ENCODE results near the gene CNDP1. TPM values are rescaled to one million over a fixed set of nuclear protein-coding genes. Genes with fewer than 3 reads are reported as not detected.

Gene CNDP1
- polyA plus RNA-seq, 2 donors, result 0.04 TPM; not detected in 1

DNA sequence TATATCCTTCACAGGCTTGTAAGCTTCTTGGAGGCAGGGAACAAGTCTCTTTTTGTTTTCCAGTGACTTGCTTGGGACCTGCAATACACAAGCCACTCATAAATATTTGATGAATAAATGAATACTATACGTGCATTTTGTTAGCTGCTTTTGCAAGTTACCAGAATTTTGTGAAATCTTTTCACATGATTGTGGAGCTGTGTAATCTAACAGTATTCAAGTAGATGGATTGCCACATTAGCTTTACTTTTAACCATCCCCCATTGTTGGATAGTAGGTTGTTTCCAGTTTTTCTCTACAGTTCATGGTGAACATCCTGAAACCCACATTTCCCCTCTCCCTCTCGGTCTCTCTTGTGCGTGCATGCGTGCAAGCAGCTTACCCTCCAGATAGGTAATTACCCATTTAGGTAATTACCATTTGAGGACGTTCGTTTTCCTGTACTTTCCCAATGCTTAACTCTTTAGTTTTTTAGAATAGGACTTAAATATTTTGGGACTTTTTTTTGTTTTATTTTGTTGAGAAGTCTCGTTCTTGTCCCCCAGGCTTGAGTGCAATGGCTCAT, 75.8 kb downstream of the CNDP1 start:
- H3K27ac ChIP-seq (ENCODE audit: low read depth in 2 of 2, low read length in 1 of 2), result no peak overlapping the region
- no peaks in the 10 kb centered on the region for H3K9me3 ChIP-seq (ENCODE audit: control insufficient read depth in 2 of 2, insufficient read depth in 1 of 2, low read depth in 1 of 2, low read length in 1 of 2)
- H3K4me1 ChIP-seq (ENCODE audit: control insufficient read depth in 2 of 2, insufficient read depth in 2 of 2, low read length in 1 of 2), result no peaks in the 10 kb centered on the region
- H3K4me3 ChIP-seq (ENCODE audit: low read depth in 1 of 2, low read length in 2 of 2), result no peak overlapping the region
- no peaks in the 10 kb centered on the region for H3K36me3 ChIP-seq (ENCODE audit: control insufficient read depth in 2 of 2, insufficient read depth in 2 of 2, low read length in 1 of 2)
- H3K27me3 ChIP-seq (ENCODE audit: control insufficient read depth in 1 of 2, insufficient read depth in 2 of 2, low read length in 2 of 2), result no peaks in the 10 kb centered on the region
- 91 to 94% methylated on average over 7 of the region's 7 CpGs for WGBS, 2 donors

DNA sequence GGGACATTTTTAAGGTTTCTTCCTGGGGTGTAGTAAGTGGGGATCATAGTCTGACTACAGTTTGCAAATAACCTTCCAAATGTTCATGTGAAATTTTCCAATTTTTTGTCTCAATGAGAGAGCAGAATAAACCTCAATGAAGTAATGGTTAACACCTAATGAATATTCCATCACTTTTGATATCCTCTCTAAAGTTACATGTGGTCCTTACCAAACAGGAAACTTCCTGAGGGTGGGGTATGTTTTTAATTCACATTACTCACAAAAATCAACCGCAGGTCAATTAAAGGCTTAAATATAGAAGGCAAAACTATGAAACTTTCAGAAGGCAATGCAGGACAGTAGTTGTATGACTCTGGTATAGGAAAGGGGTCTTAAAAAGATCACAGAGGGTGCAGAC, 76.6 kb downstream of the CNDP1 start:
- WGBS, 2 donors, result 84 to 87% methylated on average over 1 of the region's 1 CpG
- Histone ChIP-seq H3K9me3 (ENCODE audit: control insufficient read depth in 2 of 2, insufficient read depth in 1 of 2, low read depth in 1 of 2, low read length in 1 of 2) (no peaks in the 10 kb centered on the region), H3K36me3 (ENCODE audit: control insufficient read depth in 2 of 2, insufficient read depth in 2 of 2, low read length in 1 of 2) (no peaks in the 10 kb centered on the region), H3K27me3 (ENCODE audit: control insufficient read depth in 1 of 2, insufficient read depth in 2 of 2, low read length in 2 of 2) (no peaks in the 10 kb centered on the region), H3K4me1 (ENCODE audit: control insufficient read depth in 2 of 2, insufficient read depth in 2 of 2, low read length in 1 of 2) (no peaks in the 10 kb centered on the region), H3K27ac (ENCODE audit: low read depth in 2 of 2, low read length in 1 of 2) (no peak overlapping the region), H3K4me3 (ENCODE audit: low read depth in 1 of 2, low read length in 2 of 2) (no peak overlapping the region)

DNA sequence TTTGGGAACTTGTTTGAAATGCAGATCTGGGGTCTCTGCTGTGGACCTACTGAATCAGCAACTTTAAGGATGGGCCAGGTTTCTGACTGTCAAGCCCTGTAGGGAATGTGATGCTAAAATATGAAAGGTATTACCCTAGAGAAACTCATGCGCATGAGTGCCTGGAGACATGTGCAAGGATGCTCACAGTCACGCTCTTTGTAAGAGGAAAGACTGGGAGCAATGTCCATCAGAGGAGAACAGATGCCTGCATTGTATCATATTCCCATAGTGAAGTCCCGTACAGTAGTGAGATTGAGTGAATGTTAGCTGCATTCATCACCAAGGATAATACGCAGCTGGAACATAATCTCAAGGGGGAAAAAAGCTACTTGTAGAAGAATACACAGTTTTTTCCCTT, 77.5 kb downstream of the CNDP1 start:
- Histone ChIP-seq H3K4me3 (ENCODE audit: low read depth in 1 of 2, low read length in 2 of 2) (no peak overlapping the region), H3K9me3 (ENCODE audit: control insufficient read depth in 2 of 2, insufficient read depth in 1 of 2, low read depth in 1 of 2, low read length in 1 of 2) (peaks cover 0 to under 1% of the 10 kb centered on the region in 2 donors), H3K36me3 (ENCODE audit: control insufficient read depth in 2 of 2, insufficient read depth in 2 of 2, low read length in 1 of 2) (peaks cover 0 to under 1% of the 10 kb centered on the region in 2 donors), H3K4me1 (ENCODE audit: control insufficient read depth in 2 of 2, insufficient read depth in 2 of 2, low read length in 1 of 2) (peaks cover 0 to 2% of the 10 kb centered on the region in 2 donors), H3K27me3 (ENCODE audit: control insufficient read depth in 1 of 2, insufficient read depth in 2 of 2, low read length in 2 of 2) (no peaks in the 10 kb centered on the region), H3K27ac (ENCODE audit: low read depth in 2 of 2, low read length in 1 of 2) (no peak overlapping the region)
- 90 to 96% methylated on average over 4 of the region's 4 CpGs for WGBS, 2 donors

DNA sequence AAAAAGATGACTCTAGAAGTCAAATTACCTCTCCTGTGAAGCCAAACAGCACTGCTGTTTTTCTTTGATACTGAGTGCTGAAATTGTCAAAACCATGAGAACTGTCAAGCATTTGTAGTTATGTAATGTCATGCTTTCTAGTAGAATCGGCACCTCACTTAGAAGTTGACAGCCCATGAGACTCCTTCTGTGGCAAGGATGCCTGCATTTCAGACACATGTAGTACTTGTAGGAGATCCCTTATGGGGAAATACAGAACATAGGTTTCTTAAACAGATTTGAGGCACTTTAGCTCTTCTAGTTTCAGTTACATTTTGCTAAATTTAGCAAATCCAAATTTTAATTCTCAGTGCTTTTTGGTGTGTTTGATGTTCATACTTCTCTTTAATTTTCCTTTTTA, 79.1 kb downstream of the CNDP1 start:
- 56 to 80% methylated on average over 1 of the region's 1 CpG for WGBS, 2 donors
- no peaks in the 10 kb centered on the region for H3K27me3 ChIP-seq (ENCODE audit: control insufficient read depth in 1 of 2, insufficient read depth in 2 of 2, low read length in 2 of 2)
- H3K9me3 ChIP-seq (ENCODE audit: control insufficient read depth in 2 of 2, insufficient read depth in 1 of 2, low read depth in 1 of 2, low read length in 1 of 2), result peaks cover 0 to 2% of the 10 kb centered on the region in 2 donors
- peaks cover 0 to 6% of the 10 kb centered on the region in 2 donors for H3K4me1 ChIP-seq (ENCODE audit: control insufficient read depth in 2 of 2, insufficient read depth in 2 of 2, low read length in 1 of 2)
- no peak overlapping the region for H3K4me3 ChIP-seq (ENCODE audit: low read depth in 1 of 2, low read length in 2 of 2)
- no peak overlapping the region for H3K27ac ChIP-seq (ENCODE audit: low read depth in 2 of 2, low read length in 1 of 2)
- H3K36me3 ChIP-seq (ENCODE audit: control insufficient read depth in 2 of 2, insufficient read depth in 2 of 2, low read length in 1 of 2), result peaks cover 0 to 3% of the 10 kb centered on the region in 2 donors

DNA sequence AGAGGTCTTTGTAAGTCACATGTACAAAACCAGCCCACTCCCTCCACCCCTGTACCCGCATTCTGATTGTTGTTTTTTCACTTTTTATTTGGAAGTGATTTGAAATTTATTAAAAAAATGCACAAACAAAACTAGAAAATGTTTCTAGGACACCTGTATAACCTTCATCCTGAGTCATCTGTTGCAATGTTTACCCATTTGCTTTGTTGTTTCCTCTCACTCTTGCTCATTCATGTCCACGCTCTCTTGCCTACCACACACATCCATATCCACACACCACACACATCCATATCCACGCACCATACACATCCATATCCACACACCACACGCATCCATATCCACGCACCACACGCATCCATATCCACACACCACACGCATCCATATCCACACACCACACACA, 82.2 kb downstream of the CNDP1 start:
- peaks cover 0 to 6% of the 10 kb centered on the region in 2 donors for H3K4me1 ChIP-seq (ENCODE audit: control insufficient read depth in 2 of 2, insufficient read depth in 2 of 2, low read length in 1 of 2)
- no peak overlapping the region for H3K27ac ChIP-seq (ENCODE audit: low read depth in 2 of 2, low read length in 1 of 2)
- WGBS, 2 donors, result 57 to 63% methylated on average over 7 of the region's 7 CpGs
- H3K36me3 ChIP-seq (ENCODE audit: control insufficient read depth in 2 of 2, insufficient read depth in 2 of 2, low read length in 1 of 2), result peaks cover 0 to 3% of the 10 kb centered on the region in 2 donors
- no peaks in the 10 kb centered on the region for H3K27me3 ChIP-seq (ENCODE audit: control insufficient read depth in 1 of 2, insufficient read depth in 2 of 2, low read length in 2 of 2)
- no peak overlapping the region for H3K4me3 ChIP-seq (ENCODE audit: low read depth in 1 of 2, low read length in 2 of 2)
- H3K9me3 ChIP-seq (ENCODE audit: control insufficient read depth in 2 of 2, insufficient read depth in 1 of 2, low read depth in 1 of 2, low read length in 1 of 2), result peaks cover 0 to 2% of the 10 kb centered on the region in 2 donors

DNA sequence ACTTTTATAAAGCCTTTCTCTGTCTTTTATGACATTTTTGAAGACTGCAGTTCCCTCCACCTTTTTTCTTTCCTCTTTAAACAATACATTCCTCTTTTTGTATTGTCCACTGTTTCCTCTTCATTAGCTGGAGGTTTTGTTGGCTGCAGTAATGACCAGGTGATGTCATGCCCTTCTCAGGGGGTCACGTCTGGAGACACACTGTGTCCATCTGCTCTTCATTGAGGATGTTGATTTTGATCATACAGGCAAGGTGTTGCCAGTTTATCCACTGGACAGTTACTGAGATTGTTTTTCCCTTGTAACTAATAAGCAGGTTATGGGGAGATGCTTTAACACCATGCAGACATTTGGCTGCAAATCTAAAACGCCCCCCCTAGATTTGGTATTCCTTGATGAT, 83.2 kb downstream of the CNDP1 start:
- no peak overlapping the region for H3K27ac ChIP-seq (ENCODE audit: low read depth in 2 of 2, low read length in 1 of 2)
- peaks cover 0 to 3% of the 10 kb centered on the region in 2 donors for H3K36me3 ChIP-seq (ENCODE audit: control insufficient read depth in 2 of 2, insufficient read depth in 2 of 2, low read length in 1 of 2)
- peaks cover 0 to 2% of the 10 kb centered on the region in 2 donors for H3K9me3 ChIP-seq (ENCODE audit: control insufficient read depth in 2 of 2, insufficient read depth in 1 of 2, low read depth in 1 of 2, low read length in 1 of 2)
- H3K4me1 ChIP-seq (ENCODE audit: control insufficient read depth in 2 of 2, insufficient read depth in 2 of 2, low read length in 1 of 2), result peaks cover 0 to 6% of the 10 kb centered on the region in 2 donors
- no peak overlapping the region for H3K4me3 ChIP-seq (ENCODE audit: low read depth in 1 of 2, low read length in 2 of 2)
- no peaks in the 10 kb centered on the region for H3K27me3 ChIP-seq (ENCODE audit: control insufficient read depth in 1 of 2, insufficient read depth in 2 of 2, low read length in 2 of 2)
- 80 to 82% methylated on average over 2 of the region's 2 CpGs for WGBS, 2 donors

DNA sequence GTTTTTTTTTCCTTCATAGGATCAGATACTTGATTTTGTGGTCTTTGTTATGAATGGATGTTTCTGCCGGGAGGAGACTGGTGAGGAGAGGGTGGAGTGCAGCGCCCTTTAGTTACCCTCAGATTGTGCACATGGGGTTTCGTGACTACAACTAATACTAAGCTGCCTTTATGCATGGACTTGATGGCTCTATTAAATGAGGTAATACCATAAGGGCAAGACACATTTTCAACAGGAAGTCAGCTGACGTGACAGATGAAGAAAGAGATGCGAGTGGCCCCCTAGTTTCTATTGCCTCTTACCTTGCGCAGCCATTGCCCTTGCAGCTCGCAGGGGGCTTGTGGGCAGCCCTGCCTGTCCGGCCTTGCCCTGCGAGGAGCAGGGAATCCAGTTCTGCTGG, 87.8 kb downstream of the CNDP1 start:
- 80 to 84% methylated on average over 9 of the region's 9 CpGs for WGBS, 2 donors
- H3K4me3 ChIP-seq (ENCODE audit: low read depth in 1 of 2, low read length in 2 of 2), result no peak overlapping the region
- no peaks in the 10 kb centered on the region for H3K36me3 ChIP-seq (ENCODE audit: control insufficient read depth in 2 of 2, insufficient read depth in 2 of 2, low read length in 1 of 2)

DNA sequence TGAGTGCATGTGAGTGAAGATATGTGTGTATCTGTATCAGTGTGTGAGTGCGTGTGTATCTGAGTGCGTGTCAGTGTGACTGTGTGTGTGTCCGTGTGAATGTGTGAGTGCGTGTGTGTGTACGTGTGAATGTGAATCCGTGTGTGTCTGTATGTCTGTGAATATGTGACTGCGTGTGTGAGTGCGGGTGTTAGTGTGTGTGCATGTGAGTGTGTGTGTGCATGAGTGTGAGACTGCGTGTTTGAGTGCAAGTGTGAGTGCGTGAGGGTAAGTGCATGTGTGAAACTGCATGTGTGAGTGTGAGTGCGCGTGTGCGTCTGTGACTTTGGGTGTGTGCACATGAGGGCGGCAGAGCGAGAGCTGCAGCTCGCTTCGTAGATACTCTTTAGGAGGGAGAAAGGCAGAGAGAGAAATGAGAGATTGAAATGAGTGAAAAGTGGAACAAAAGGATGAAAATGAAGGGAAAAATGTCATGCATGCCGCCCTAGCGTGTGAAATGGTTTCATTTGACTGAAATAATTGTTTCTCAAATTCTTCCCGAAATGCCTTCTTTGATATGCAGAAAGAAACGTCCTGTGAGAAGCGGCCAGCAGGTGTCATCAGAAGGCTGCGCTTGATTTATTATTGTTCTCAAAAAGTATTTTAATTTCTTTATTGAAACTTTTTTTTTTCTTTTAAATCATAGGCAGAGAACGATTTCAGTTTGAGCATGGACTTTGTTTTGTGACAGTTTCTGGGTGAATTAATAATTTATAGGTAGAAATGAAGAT, 88.9 kb downstream of the CNDP1 start:
- H3K27ac ChIP-seq (ENCODE audit: low read depth in 2 of 2, low read length in 1 of 2), result no peak overlapping the region
- peaks cover 0 to 7% of the 10 kb centered on the region in 2 donors for H3K4me1 ChIP-seq (ENCODE audit: control insufficient read depth in 2 of 2, insufficient read depth in 2 of 2, low read length in 1 of 2)
- 74 to 76% methylated on average over 24 of the region's 24 CpGs for WGBS, 2 donors
- H3K36me3 ChIP-seq (ENCODE audit: control insufficient read depth in 2 of 2, insufficient read depth in 2 of 2, low read length in 1 of 2), result no peaks in the 10 kb centered on the region
- H3K4me3 ChIP-seq (ENCODE audit: low read depth in 1 of 2, low read length in 2 of 2), result no peak overlapping the region
- no peaks in the 10 kb centered on the region for H3K9me3 ChIP-seq (ENCODE audit: control insufficient read depth in 2 of 2, insufficient read depth in 1 of 2, low read depth in 1 of 2, low read length in 1 of 2)
- no peaks in the 10 kb centered on the region for H3K27me3 ChIP-seq (ENCODE audit: control insufficient read depth in 1 of 2, insufficient read depth in 2 of 2, low read length in 2 of 2)

More for the DNA sequence above, 87.8 kb downstream of the CNDP1 start:
- peaks cover 0 to 7% of the 10 kb centered on the region in 2 donors for H3K4me1 ChIP-seq (ENCODE audit: control insufficient read depth in 2 of 2, insufficient read depth in 2 of 2, low read length in 1 of 2)
- H3K27ac ChIP-seq (ENCODE audit: low read depth in 2 of 2, low read length in 1 of 2), result no peak overlapping the region
- no peaks in the 10 kb centered on the region for H3K27me3 ChIP-seq (ENCODE audit: control insufficient read depth in 1 of 2, insufficient read depth in 2 of 2, low read length in 2 of 2)
- no peaks in the 10 kb centered on the region for H3K9me3 ChIP-seq (ENCODE audit: control insufficient read depth in 2 of 2, insufficient read depth in 1 of 2, low read depth in 1 of 2, low read length in 1 of 2)

DNA sequence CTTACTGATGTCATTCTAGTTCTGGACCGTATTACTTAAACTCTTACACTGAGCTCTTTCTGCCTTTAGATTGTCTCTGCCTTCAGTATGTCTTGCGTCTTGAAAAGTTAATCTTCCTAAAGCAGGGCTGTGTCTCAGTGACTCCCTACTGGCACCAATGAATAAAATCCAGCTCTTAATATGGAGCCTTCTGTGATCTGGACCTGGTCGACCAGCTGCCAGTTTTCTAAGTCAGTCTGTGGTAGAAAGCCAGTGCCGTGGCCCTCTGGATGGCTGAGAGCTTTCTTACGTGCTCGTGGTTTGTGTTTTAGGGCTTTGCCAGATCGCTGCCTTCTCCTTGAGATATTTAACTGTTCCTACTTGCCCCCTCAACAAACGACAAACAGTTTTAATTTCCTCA, 90.2 kb downstream of the CNDP1 start:
- H3K9me3 ChIP-seq (ENCODE audit: control insufficient read depth in 2 of 2, insufficient read depth in 1 of 2, low read depth in 1 of 2, low read length in 1 of 2), result no peaks in the 10 kb centered on the region
- H3K36me3 ChIP-seq (ENCODE audit: control insufficient read depth in 2 of 2, insufficient read depth in 2 of 2, low read length in 1 of 2), result no peaks in the 10 kb centered on the region
- WGBS, 2 donors, result 84 to 85% methylated on average over 8 of the region's 8 CpGs
- H3K27me3 ChIP-seq (ENCODE audit: control insufficient read depth in 1 of 2, insufficient read depth in 2 of 2, low read length in 2 of 2), result no peaks in the 10 kb centered on the region
- H3K27ac ChIP-seq (ENCODE audit: low read depth in 2 of 2, low read length in 1 of 2), result no peak overlapping the region
- H3K4me3 ChIP-seq (ENCODE audit: low read depth in 1 of 2, low read length in 2 of 2), result no peak overlapping the region
- peaks cover 0 to 7% of the 10 kb centered on the region in 2 donors for H3K4me1 ChIP-seq (ENCODE audit: control insufficient read depth in 2 of 2, insufficient read depth in 2 of 2, low read length in 1 of 2)

DNA sequence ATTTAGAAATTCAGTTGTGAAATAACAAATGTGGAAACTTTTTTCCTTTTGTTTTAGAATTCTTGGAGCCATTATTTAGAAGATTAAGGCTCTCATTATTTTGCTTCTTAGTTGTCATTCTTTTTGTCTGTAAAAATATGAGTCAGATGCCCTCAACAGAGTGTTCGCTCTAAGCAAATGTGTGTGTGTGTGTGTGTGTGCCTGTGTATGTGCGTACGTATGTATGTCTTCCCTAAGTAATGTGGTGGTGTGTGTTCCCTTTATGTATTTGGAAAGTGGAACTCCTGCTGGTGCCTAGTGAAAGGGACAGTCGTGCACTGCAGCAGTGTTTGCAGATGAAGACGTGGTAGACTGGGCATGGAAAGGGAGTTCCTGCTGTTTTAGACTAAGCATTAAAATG, 90.9 kb downstream of the CNDP1 start:
- H3K27me3 ChIP-seq (ENCODE audit: control insufficient read depth in 1 of 2, insufficient read depth in 2 of 2, low read length in 2 of 2), result no peaks in the 10 kb centered on the region
- WGBS, 2 donors, result 82 to 88% methylated on average over 5 of the region's 5 CpGs

More for the DNA sequence above, 90.9 kb downstream of the CNDP1 start:
- Histone ChIP-seq H3K4me3 (ENCODE audit: low read depth in 1 of 2, low read length in 2 of 2) (no peak overlapping the region), H3K36me3 (ENCODE audit: control insufficient read depth in 2 of 2, insufficient read depth in 2 of 2, low read length in 1 of 2) (no peaks in the 10 kb centered on the region), H3K9me3 (ENCODE audit: control insufficient read depth in 2 of 2, insufficient read depth in 1 of 2, low read depth in 1 of 2, low read length in 1 of 2) (no peaks in the 10 kb centered on the region), H3K4me1 (ENCODE audit: control insufficient read depth in 2 of 2, insufficient read depth in 2 of 2, low read length in 1 of 2) (peaks cover 0 to 7% of the 10 kb centered on the region in 2 donors), H3K27ac (ENCODE audit: low read depth in 2 of 2, low read length in 1 of 2) (no peak overlapping the region)
